Measurements from ENCODE around the gene ARHGEF3. TPM values are rescaled to one million over a fixed set of nuclear protein-coding genes. Genes with fewer than 3 reads are reported as not detected.

ARHGEF3 gene
- total RNA-seq, 1 donor: 26.3 TPM

DNA sequence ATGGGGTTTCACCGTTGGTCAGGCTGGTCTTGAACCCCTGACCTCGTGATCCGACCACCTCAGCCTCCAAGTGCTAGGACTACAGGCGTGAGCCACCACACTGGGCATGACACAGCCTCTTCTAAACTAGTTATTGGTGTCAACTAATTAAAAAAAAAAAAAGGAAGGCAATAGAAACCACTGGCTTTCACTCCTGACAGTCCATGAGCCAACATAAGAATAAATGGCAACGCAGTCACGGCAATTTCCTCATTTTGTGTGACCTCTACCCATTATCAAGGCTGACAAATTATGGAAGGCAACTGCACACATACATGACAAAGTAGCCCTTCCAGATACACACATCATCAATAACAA is 5.9 kb downstream of the ARHGEF3 start:
- no peak for DNase-seq (ENCODE audit: low read depth)
- TF ChIP-seq, protein P1, sequence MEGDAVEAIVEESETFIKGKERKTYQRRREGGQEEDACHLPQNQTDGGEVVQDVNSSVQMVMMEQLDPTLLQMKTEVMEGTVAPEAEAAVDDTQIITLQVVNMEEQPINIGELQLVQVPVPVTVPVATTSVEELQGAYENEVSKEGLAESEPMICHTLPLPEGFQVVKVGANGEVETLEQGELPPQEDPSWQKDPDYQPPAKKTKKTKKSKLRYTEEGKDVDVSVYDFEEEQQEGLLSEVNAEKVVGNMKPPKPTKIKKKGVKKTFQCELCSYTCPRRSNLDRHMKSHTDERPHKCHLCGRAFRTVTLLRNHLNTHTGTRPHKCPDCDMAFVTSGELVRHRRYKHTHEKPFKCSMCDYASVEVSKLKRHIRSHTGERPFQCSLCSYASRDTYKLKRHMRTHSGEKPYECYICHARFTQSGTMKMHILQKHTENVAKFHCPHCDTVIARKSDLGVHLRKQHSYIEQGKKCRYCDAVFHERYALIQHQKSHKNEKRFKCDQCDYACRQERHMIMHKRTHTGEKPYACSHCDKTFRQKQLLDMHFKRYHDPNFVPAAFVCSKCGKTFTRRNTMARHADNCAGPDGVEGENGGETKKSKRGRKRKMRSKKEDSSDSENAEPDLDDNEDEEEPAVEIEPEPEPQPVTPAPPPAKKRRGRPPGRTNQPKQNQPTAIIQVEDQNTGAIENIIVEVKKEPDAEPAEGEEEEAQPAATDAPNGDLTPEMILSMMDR (IDR thresholded peaks at IDR 0.05; ENCODE audit: insufficient read depth, low read length): no peak
- no peak overlapping the region for H3K4me3 ChIP-seq (ENCODE audit: low read depth, low read length)

DNA sequence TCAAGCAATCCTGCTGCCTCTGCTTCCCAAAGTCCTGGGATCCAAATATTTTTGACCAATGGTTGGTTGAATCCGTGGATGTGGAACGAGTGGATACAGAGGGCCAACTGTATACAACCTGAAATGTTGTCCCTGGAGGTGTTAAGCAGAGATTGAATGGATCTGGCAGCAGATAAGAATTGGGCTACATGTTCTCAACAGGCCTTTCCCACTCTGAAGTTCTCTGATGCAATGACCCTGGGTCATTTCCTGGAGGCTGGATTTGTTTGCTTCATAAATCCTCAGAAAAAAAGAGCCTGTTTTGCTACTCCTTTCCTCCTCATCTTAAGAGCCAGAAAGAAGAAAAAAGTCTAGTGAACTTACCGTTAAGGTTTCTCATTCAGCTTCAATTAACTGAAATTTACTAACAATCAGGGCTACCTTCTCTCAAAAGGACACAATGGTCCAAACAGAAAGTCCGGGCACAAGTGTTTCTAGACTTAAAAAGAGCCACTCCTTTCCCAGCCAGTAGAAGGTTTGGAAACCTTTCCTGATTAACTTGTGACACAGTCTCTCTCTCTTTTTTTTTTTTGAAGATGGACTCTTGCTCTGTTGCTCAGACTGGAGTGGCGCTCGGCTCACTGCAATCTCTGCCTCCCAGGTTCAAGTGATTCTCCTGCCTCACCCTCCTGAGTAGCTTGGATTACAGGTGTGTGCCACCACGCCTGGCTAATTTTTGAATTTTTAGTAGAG is 6.5 kb downstream of the ARHGEF3 start:
- no peak overlapping the region for H3K4me3 ChIP-seq (ENCODE audit: low read depth, low read length)
- peak; percentile 77 for DNase-seq (ENCODE audit: low read depth)
- TF ChIP-seq, protein P1 (IDR thresholded peaks at IDR 0.05; ENCODE audit: insufficient read depth, low read length): no peak

DNA sequence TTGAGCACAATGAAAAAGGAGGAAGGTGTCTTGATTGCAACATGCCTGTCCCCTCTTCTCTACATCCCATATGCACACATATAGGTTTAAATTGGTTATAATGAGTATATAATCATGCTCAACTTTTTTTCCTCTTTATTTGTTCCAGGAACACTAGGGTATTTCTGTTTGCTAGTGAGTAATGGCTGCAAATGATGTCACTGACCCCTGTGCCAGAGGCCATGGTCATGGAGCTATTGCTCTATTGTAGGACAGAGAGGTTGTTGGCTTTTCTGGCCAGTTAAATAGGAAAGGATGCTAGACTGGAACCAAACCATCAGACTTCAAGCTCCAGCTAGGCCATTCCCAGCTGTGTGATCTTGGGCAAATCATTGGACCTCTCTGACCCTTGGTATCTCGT is 9.6 kb downstream of the ARHGEF3 start:
- H3K4me3 ChIP-seq (ENCODE audit: low read depth, low read length): no peak overlapping the region
- no peak for DNase-seq (ENCODE audit: low read depth)
- TF ChIP-seq, protein P1 (IDR thresholded peaks at IDR 0.05; ENCODE audit: insufficient read depth, low read length): no peak

DNA sequence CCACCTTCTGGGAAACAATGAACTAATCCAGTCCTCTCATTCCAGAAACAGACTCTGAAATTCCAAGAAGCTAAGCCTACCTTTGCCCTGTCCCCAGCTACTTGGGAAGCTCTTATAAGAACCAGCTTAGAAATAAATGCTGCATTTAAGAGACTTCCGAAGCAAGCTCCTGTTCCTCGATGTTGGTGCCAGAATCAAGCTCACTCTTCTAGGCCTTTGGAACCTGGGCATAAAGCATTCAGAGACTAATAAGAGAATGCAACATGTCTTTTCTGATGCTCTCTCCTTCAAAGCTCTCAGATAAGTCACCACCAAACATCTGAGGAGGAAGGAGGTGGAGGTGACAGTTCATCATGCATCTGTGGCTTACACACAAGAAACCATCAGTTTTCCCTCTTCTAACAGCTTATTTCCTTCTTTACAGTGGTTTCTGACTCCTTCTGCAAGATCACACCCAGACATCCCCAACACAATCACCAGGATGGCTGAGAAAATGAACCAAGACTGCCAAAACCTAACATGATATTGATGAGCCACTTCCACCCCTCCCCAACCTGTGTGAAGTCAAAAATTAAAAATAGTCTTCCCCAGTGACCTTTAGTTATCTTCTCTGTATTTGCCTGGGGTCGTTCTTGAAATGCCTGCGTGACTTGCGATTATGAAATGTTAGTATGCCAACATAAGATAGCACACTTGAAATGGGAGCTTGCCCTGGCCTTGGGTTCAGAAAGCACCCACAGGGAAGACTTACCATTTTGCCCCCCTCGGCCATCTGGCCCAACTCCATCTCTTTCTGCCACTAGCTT is 11.5 kb downstream of the ARHGEF3 start:
- no peak overlapping the region for H3K4me3 ChIP-seq (ENCODE audit: low read depth, low read length)
- TF ChIP-seq, protein P1 (IDR thresholded peaks at IDR 0.05; ENCODE audit: insufficient read depth, low read length): no peak
- DNase-seq (ENCODE audit: low read depth): no peak

DNA sequence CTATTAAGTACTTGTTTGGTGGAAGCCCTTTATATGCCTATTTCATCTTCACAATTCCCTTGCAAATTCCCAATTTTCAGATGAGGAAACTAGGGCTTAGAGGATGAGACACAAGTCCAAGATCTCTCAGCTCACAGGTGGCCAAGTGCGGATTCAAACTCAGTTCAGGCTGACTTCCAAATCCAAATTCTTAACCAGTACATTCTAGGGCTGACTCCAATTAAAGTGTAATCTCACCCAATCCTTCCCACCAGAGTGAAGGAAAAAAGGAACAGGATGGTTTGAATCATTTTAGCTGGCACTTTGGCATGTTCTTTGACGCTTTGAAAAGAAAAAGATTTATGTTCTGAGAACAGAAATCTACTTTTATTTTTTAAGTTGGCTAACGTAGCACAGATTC is 12.7 kb downstream of the ARHGEF3 start:
- no peak overlapping the region for H3K4me3 ChIP-seq (ENCODE audit: low read depth, low read length)
- DNase-seq (ENCODE audit: low read depth): peak; percentile 47
- TF ChIP-seq, protein P1 (IDR thresholded peaks at IDR 0.05; ENCODE audit: insufficient read depth, low read length): no peak

DNA sequence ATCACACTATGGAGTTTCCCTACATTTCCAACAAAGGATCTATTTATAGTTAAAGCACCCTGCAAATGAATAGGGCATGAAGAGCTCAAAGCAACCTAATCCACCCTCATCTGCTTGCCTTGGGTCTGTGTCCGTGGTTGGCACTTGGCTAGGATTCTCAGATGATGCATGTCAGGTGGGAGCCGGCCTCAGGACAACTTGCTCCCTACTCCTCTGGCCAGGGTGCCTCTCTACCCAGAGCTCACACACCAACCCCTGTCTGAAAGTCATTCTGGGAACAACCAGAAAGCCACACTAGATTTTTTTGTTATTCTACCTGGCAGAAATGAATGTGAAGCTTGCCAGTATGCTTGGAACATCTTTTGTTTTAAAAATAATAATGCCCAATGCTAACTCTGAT is 13.2 kb downstream of the ARHGEF3 start:
- TF ChIP-seq, protein P1 (IDR thresholded peaks at IDR 0.05; ENCODE audit: insufficient read depth, low read length): no peak
- no peak overlapping the region for H3K4me3 ChIP-seq (ENCODE audit: low read depth, low read length)

More for the DNA sequence above, 13.2 kb downstream of the ARHGEF3 start:
- DNase-seq (ENCODE audit: low read depth): no peak
